ENCODE results near the gene KCNG4. TPM values are rescaled to one million over a fixed set of nuclear protein-coding genes. Genes with fewer than 3 reads are reported as not detected.
"Not testable (repeated sequence)": the region's sequence is repeated elsewhere in the genome, so short reads cannot be mapped to it uniquely, and the experiment has no call there.

The KCNG4 gene
- total and polyA plus RNA-seq, 10 of the 15 experiments (the other 5 are each of a cell fraction or from before 2014, with no cell fraction given) = not detected

- 35% methylated on average over 17 of the region's 17 CpGs for WGBS (ENCODE audit: insufficient coverage, insufficient replicate concordance, low lambda C conversion rate, missing lambda C conversion rate)
- RAD21 ChIA-PET (ENCODE audit: unreplicated experiment) = no interaction called here
- POLR2A ChIA-PET = no interaction called here
- Histone ChIP-seq H3K9me3 (replicated peaks; ENCODE audit: control insufficient read depth, insufficient read depth, low read length) (no peaks in the 10 kb centered on the region), H3K36me3 (ENCODE audit: control insufficient read depth in 2 of 2, insufficient read depth in 2 of 2, low read length in 1 of 2) (no peaks in the 10 kb centered on the region), H3K4me2 (ENCODE audit: control insufficient read depth, insufficient read depth) (no peak overlapping the region), H3K79me2 (ENCODE audit: control insufficient read depth, insufficient read depth, low read length) (no peaks in the 10 kb centered on the region), H3K4me3 (no peak overlapping the region), H3K27ac (ENCODE audit: control insufficient read depth, insufficient read depth) (no peak overlapping the region), H3K27me3 (replicated peaks in 1 of 2; ENCODE audit: control insufficient read depth in 2 of 2, insufficient read depth in 2 of 2, low read length in 1 of 2) (no peaks in the 10 kb centered on the region; a peak in 2 of 4 replicates), H4K20me1 (ENCODE audit: control insufficient read depth, insufficient read depth) (no peaks in the 10 kb centered on the region), H2AFZ (ENCODE audit: control insufficient read depth, low read depth, low read length) (no peak overlapping the region), H3K4me1 (ENCODE audit: control insufficient read depth, insufficient read depth, low read length) (no peaks in the 10 kb centered on the region), H3K9ac (ENCODE audit: control insufficient read depth, insufficient read depth, low read length) (no peak overlapping the region)
- BruUV-seq (replicated peaks) = no TSS peak
- in situ Hi-C loops (cut with MboI) = no loop called here
- CTCF ChIA-PET = no interaction called here
- TF ChIP-seq SMC3 (IDR thresholded peaks at IDR 0.05; ENCODE audit: borderline replicate concordance, low read length) = no peak
- TF ChIP-seq IRF5 (IDR thresholded peaks at IDR 0.05; ENCODE audit: borderline replicate concordance) = no peak
- TF ChIP-seq CEBPB (IDR thresholded peaks at IDR 0.05; ENCODE audit: borderline replicate concordance in 1 of 2, low read depth in 2 of 2, low read length in 2 of 2) = no peak
- no peak for TF ChIP-seq NBN (IDR thresholded peaks at IDR 0.05)
- TF ChIP-seq FOS (IDR thresholded peaks at IDR 0.05; ENCODE audit: borderline replicate concordance, extremely low read depth, insufficient read length) = no peak
- no peak for TF ChIP-seq ASH2L (IDR thresholded peaks at IDR 0.05; ENCODE audit: borderline replicate concordance, low read depth)
- no peak for TF ChIP-seq SRF (IDR thresholded peaks at IDR 0.05; ENCODE audit: low read depth in 2 of 2, low read length in 2 of 2)
- TF ChIP-seq GABPA (IDR thresholded peaks at IDR 0.05; ENCODE audit: low read depth) = no peak
- TF ChIP-seq NFYA (IDR thresholded peaks at IDR 0.05; ENCODE audit: borderline replicate concordance, low read depth, low read length) = no peak
- ATAC-seq (no peak), DNase-seq (ENCODE audit: low read depth, low spot score) (no peak), FAIRE-seq (no peak)
- intact Hi-C loops (cut with micrococcal nuclease; ENCODE audit: unreplicated experiment) = no loop called here
- SMC1A ChIA-PET (ENCODE audit: uncharacterized antibody, unreplicated experiment) = no interaction called here
These were observed 21.5 kb downstream of the KCNG4 start for GRCh38 chr16:84218176-84218823.

- POLR2A ChIA-PET; DNase-seq (ENCODE audit: low read depth, low spot score); RAD21 ChIA-PET (ENCODE audit: unreplicated experiment); H3K27me3 ChIP-seq (replicated peaks in 1 of 2; ENCODE audit: control insufficient read depth in 2 of 2, insufficient read depth in 2 of 2, low read length in 1 of 2); H3K4me2 ChIP-seq (ENCODE audit: control insufficient read depth, insufficient read depth); H3K9me3 ChIP-seq (replicated peaks; ENCODE audit: control insufficient read depth, insufficient read depth, low read length); H3K4me1 ChIP-seq (ENCODE audit: control insufficient read depth, insufficient read depth, low read length); H3K4me3 ChIP-seq; H2AFZ ChIP-seq (ENCODE audit: control insufficient read depth, low read depth, low read length); SMC1A ChIA-PET (ENCODE audit: uncharacterized antibody, unreplicated experiment); H3K27ac ChIP-seq (ENCODE audit: control insufficient read depth, insufficient read depth); in situ Hi-C loops (cut with MboI); CTCF ChIA-PET; BruUV-seq (replicated peaks); H3K36me3 ChIP-seq (ENCODE audit: control insufficient read depth in 2 of 2, insufficient read depth in 2 of 2, low read length in 1 of 2); ATAC-seq; H3K79me2 ChIP-seq (ENCODE audit: control insufficient read depth, insufficient read depth, low read length); H4K20me1 ChIP-seq (ENCODE audit: control insufficient read depth, insufficient read depth); intact Hi-C loops (cut with micrococcal nuclease; ENCODE audit: unreplicated experiment); FAIRE-seq; H3K9ac ChIP-seq (ENCODE audit: control insufficient read depth, insufficient read depth, low read length): not testable (repeated sequence)
- 16% methylated on average over 3 of the region's 3 CpGs for WGBS (ENCODE audit: insufficient coverage, insufficient replicate concordance, low lambda C conversion rate, missing lambda C conversion rate)
These were observed 23.7 kb downstream of the KCNG4 start for GRCh38 chr16:84216144-84216543.

All from GM12878 (cell line).